Cerebellar nuclear complex (tissue), 1 donor: Measurements from ENCODE around the gene IGLON5.

ENCODE experiments used
- DNase-seq, 2 experiments: peaks; one replicate each; lab custom pipeline; 2025; lab: John Stamatoyannopoulos, UW

Gene IGLON5

GRCh38 chr19:51311351-51312257, at the start of gene IGLON5:
TSS of gene IGLON5 (plus strand) at chr19:51311644. CDS start at chr19:51311848, 204 bp downstream.
- DNase-seq = no peak

GRCh38 chr19:51263808-51264207, 47.6 kb upstream of the IGLON5 start:
- DNase-seq = no peak

- peak in 1 of 2 experiments; percentile 30 for DNase-seq
Measured at GRCh38 chr19:51271067-51271466, 40.4 kb upstream of the IGLON5 start.

- DNase-seq = no peak
Measured at GRCh38 chr19:51272183-51272810, 39.1 kb upstream of the IGLON5 start.

- no peak for DNase-seq
Measured at GRCh38 chr19:51274049-51274770, 37.2 kb upstream of the IGLON5 start.

- DNase-seq = no peak
Measured at GRCh38 chr19:51277112-51277511, 34.3 kb upstream of the IGLON5 start.

- DNase-seq = no peak
Measured at GRCh38 chr19:51282335-51282734, 29.1 kb upstream of the IGLON5 start.

- no peak for DNase-seq
Measured at GRCh38 chr19:51285682-51286081, 25.8 kb upstream of the IGLON5 start.

- no peak for DNase-seq
Measured at GRCh38 chr19:51289635-51290034, 21.8 kb upstream of the IGLON5 start.

- DNase-seq = peak; percentile 36 to 48
Measured at GRCh38 chr19:51292971-51293370, 18.5 kb upstream of the IGLON5 start.

- no peak for DNase-seq
Measured at GRCh38 chr19:51293571-51294210, 17.8 kb upstream of the IGLON5 start.

GRCh38 chr19:51294211-51294976, 17.1 kb upstream of the IGLON5 start:
- no peak for DNase-seq

- DNase-seq = no peak
Measured at GRCh38 chr19:51294977-51295375, 16.5 kb upstream of the IGLON5 start.

- DNase-seq = no peak
Measured at GRCh38 chr19:51295382-51296126, 15.9 kb upstream of the IGLON5 start.

- DNase-seq = no peak
Measured at GRCh38 chr19:51296336-51297093, 14.9 kb upstream of the IGLON5 start.

GRCh38 chr19:51297406-51297805, 14.0 kb upstream of the IGLON5 start:
- no peak for DNase-seq

- DNase-seq = no peak
Measured at GRCh38 chr19:51301266-51301665, 10.2 kb upstream of the IGLON5 start.

GRCh38 chr19:51305479-51305878, 6.0 kb upstream of the IGLON5 start:
- DNase-seq = no peak

- no peak for DNase-seq
Measured at GRCh38 chr19:51316688-51317087, 5.2 kb downstream of the IGLON5 start.

GRCh38 chr19:51317376-51317775, 5.9 kb downstream of the IGLON5 start:
- no peak for DNase-seq
